ENCODE data around the gene DCBLD2. TPM values are rescaled to one million over a fixed set of nuclear protein-coding genes. Genes with fewer than 3 reads are reported as not detected.

Gene DCBLD2
- total RNA-seq, 2 experiments from 2014 or later, result 11.9 to 12.0 TPM

GRCh38 chr3:98920166-98920565, 18.7 kb upstream of the DCBLD2 start:
- no TSS peak for BruUV-seq (replicated peaks)
- H3K9me3 ChIP-seq (ENCODE audit: low read length), result no peaks in the 10 kb centered on the region
- H2AFZ ChIP-seq (ENCODE audit: low read length), result no peak overlapping the region
- H3K4me1 ChIP-seq (ENCODE audit: insufficient read depth, low read length, poor library complexity, severe bottlenecking), result no peaks in the 10 kb centered on the region
- TF ChIP-seq CTCF (conservative IDR thresholded peaks at IDR 0.05; ENCODE audit: low read length) (no peak), EZH2phosphoT487 (IDR thresholded peaks at IDR 0.05; ENCODE audit: borderline replicate concordance, low read depth, low read length) (no peak)
- no peaks in the 10 kb centered on the region for H3K79me2 ChIP-seq (ENCODE audit: insufficient read depth, low read depth, low read length)
- DNase-seq (ENCODE audit: low spot score), result no peak
- H3K4me3 ChIP-seq (ENCODE audit: low read depth, low read length, poor library complexity, severe bottlenecking), result no peak overlapping the region
- ChIA-PET POLR2A (interaction anchor here (0.5 to 2.9 kb wide), 3 partner anchors 19 to 205 kb away, joined by 4 to 8 read pairs (median 4); partner anchors contain the start of gene DCBLD2), CTCF (ENCODE audit: unreplicated experiment) (no interaction called here)
- H3K27ac ChIP-seq (ENCODE audit: low read depth, low read length, poor library complexity, severe bottlenecking), result no peak overlapping the region
- no peak overlapping the region for H3K4me2 ChIP-seq (ENCODE audit: low read length)
- H4K20me1 ChIP-seq (ENCODE audit: insufficient read depth, low read length), result no peaks in the 10 kb centered on the region
- no peaks in the 10 kb centered on the region for H3K9me2 ChIP-seq (ENCODE audit: insufficient read depth, low read length)
- no peaks in the 10 kb centered on the region for H3K36me3 ChIP-seq (ENCODE audit: insufficient read depth, low read length)
- intact Hi-C loops (cut with micrococcal nuclease; ENCODE audit: unreplicated experiment), result no loop called here

GRCh38 chr3:98918586-98918985, 17.1 kb upstream of the DCBLD2 start:
- CTCF ChIA-PET (ENCODE audit: unreplicated experiment), result no interaction called here
- intact Hi-C loops (cut with micrococcal nuclease; ENCODE audit: unreplicated experiment), result no loop called here
- no peaks in the 10 kb centered on the region for H3K4me1 ChIP-seq (ENCODE audit: insufficient read depth, low read length, poor library complexity, severe bottlenecking)
- no peak overlapping the region for H3K4me2 ChIP-seq (ENCODE audit: low read length)
- H3K9me2 ChIP-seq (ENCODE audit: insufficient read depth, low read length), result no peaks in the 10 kb centered on the region
- no TSS peak for BruUV-seq (replicated peaks)
- no peak overlapping the region for H3K27ac ChIP-seq (ENCODE audit: low read depth, low read length, poor library complexity, severe bottlenecking)
- H4K20me1 ChIP-seq (ENCODE audit: insufficient read depth, low read length), result no peaks in the 10 kb centered on the region
- no peaks in the 10 kb centered on the region for H3K79me2 ChIP-seq (ENCODE audit: insufficient read depth, low read depth, low read length)
- no peaks in the 10 kb centered on the region for H3K36me3 ChIP-seq (ENCODE audit: insufficient read depth, low read length)
- H2AFZ ChIP-seq (ENCODE audit: low read length), result no peak overlapping the region
- no peak overlapping the region for H3K4me3 ChIP-seq (ENCODE audit: low read depth, low read length, poor library complexity, severe bottlenecking)
- POLR2A ChIA-PET, result interaction anchor here (0.7 to 2.9 kb wide), 2 partner anchors 17 to 594 kb away, joined by 3 to 8 read pairs; partner anchors contain the start of gene DCBLD2
- no peaks in the 10 kb centered on the region for H3K9me3 ChIP-seq (ENCODE audit: low read length)
- DNase-seq (ENCODE audit: low spot score), result no peak
- TF ChIP-seq EZH2phosphoT487 (IDR thresholded peaks at IDR 0.05; ENCODE audit: borderline replicate concordance, low read depth, low read length), result no peak
- TF ChIP-seq CTCF (conservative IDR thresholded peaks at IDR 0.05; ENCODE audit: low read length), result no peak

GRCh38 chr3:98917608-98918007, 16.1 kb upstream of the DCBLD2 start:
- H3K79me2 ChIP-seq (ENCODE audit: insufficient read depth, low read depth, low read length), result no peaks in the 10 kb centered on the region
- POLR2A ChIA-PET, result no interaction called here
- H3K36me3 ChIP-seq (ENCODE audit: insufficient read depth, low read length), result no peaks in the 10 kb centered on the region
- no peak overlapping the region for H3K4me3 ChIP-seq (ENCODE audit: low read depth, low read length, poor library complexity, severe bottlenecking)
- H3K9me2 ChIP-seq (ENCODE audit: insufficient read depth, low read length), result no peaks in the 10 kb centered on the region
- H3K27ac ChIP-seq (ENCODE audit: low read depth, low read length, poor library complexity, severe bottlenecking), result no peak overlapping the region
- BruUV-seq (replicated peaks), result no TSS peak
- intact Hi-C loops (cut with micrococcal nuclease; ENCODE audit: unreplicated experiment), result no loop called here
- H3K9me3 ChIP-seq (ENCODE audit: low read length), result no peaks in the 10 kb centered on the region
- H3K4me1 ChIP-seq (ENCODE audit: insufficient read depth, low read length, poor library complexity, severe bottlenecking), result no peaks in the 10 kb centered on the region
- TF ChIP-seq EZH2phosphoT487 (IDR thresholded peaks at IDR 0.05; ENCODE audit: borderline replicate concordance, low read depth, low read length), result no peak
- TF ChIP-seq CTCF (conservative IDR thresholded peaks at IDR 0.05; ENCODE audit: low read length), result no peak
- DNase-seq (ENCODE audit: low spot score), result no peak
- CTCF ChIA-PET (ENCODE audit: unreplicated experiment), result no interaction called here
- H2AFZ ChIP-seq (ENCODE audit: low read length), result no peak overlapping the region
- no peak overlapping the region for H3K4me2 ChIP-seq (ENCODE audit: low read length)
- H4K20me1 ChIP-seq (ENCODE audit: insufficient read depth, low read length), result no peaks in the 10 kb centered on the region

Measured in OCI-LY7 (cell line).